ENCODE data around the gene ZNF567.

The ZNF567 gene

GRCh38 chr19:36750066-36750691, 62.8 kb downstream of the ZNF567 start:
- DNase-seq (ENCODE audit: low read depth in 2 of 2, low spot score in 1 of 2) = no peak

Measured in stimulated activated CD8-positive, alpha-beta memory T cell treated with anti-CD3 and anti-CD28 coated beads, Interleukin-4, amount 100 ng/mL, for 4 hours (primary cell).